Neural progenitor cell (in vitro differentiated cells): Measurements from ENCODE around the gene ZNF862. TPM values are rescaled to one million over a fixed set of nuclear protein-coding genes. Genes with fewer than 3 reads are reported as not detected.

ENCODE experiments used
- DNase-seq: peaks from one replicate; pipeline ENCODE4 v3.0.0-alpha.2; 2016; ENCODE audit warnings: low spot score
- H2AFZ ChIP-seq: fragments of 200-600 bp; sonication (generic); replicated peaks from 2 replicates; pipeline ENCODE4 v1.6.1; 2016; ENCODE audit warnings: antibody characterized with exemption
- H3F3A ChIP-seq: fragments of 200-600 bp; sonication (generic); 2 replicates; pipeline ENCODE4 v1.6.1; 2016; ENCODE audit warnings: antibody characterized with exemption, low read depth
- H3K27ac ChIP-seq: fragments of 200-600 bp; sonication (generic); 2 replicates; pipeline ENCODE4 v1.5.1; 2016; ENCODE audit warnings: mild to moderate bottlenecking
- H3K27me3 ChIP-seq: fragments of 200-600 bp; sonication (generic); 2 replicates; pipeline ENCODE4 v1.6.1; 2016; ENCODE audit warnings: mild to moderate bottlenecking, moderate library complexity
- H3K36me3 ChIP-seq: fragments of 200-600 bp; sonication (generic); 2 replicates; pipeline ENCODE4 v1.5.1; 2016
- H3K4me1 ChIP-seq: fragments of 200-600 bp; sonication (generic); 2 replicates; pipeline ENCODE4 v1.6.1; 2016; ENCODE audit warnings: mixed run types
- H3K4me2 ChIP-seq: fragments of 200-600 bp; sonication (generic); 2 replicates; pipeline ENCODE4 v1.6.1; 2016
- H3K4me3 ChIP-seq: fragments of 200-600 bp; sonication (generic); 2 replicates; pipeline ENCODE4 v1.5.1; 2016
- H3K79me2 ChIP-seq: fragments of 200-600 bp; sonication (generic); 2 replicates; pipeline ENCODE4 v1.6.1; 2016; ENCODE audit warnings: low read depth
- H3K9ac ChIP-seq: fragments of 200-600 bp; sonication (generic); 2 replicates; pipeline ENCODE4 v1.6.1; 2016
- H3K9me3 ChIP-seq: fragments of 200-600 bp; sonication (generic); 2 replicates; pipeline ENCODE4 v1.5.1; 2016; ENCODE audit warnings: low read depth
- H4K20me1 ChIP-seq: fragments of 200-600 bp; sonication (generic); 2 replicates; pipeline ENCODE4 v1.6.1; 2016; ENCODE audit warnings: low read depth
- H3K27ac Mint-ChIP-seq: 3 replicates; pipeline ENCODE4 v1.8.0; 2021; ENCODE audit warnings: mixed read lengths
- H3K27me3 Mint-ChIP-seq: 2 replicates; pipeline ENCODE4 v1.8.0; 2022; ENCODE audit warnings: low read depth, mild to moderate bottlenecking, inconsistent platforms, moderate library complexity, mixed read lengths; ENCODE audit not compliant: insufficient read depth
- H3K36me3 Mint-ChIP-seq: 3 replicates; pipeline ENCODE4 v1.8.0; 2021; ENCODE audit warnings: mixed read lengths
- H3K4me1 Mint-ChIP-seq: 3 replicates; pipeline ENCODE4 v1.8.0; 2021; ENCODE audit warnings: mixed read lengths
- H3K4me3 Mint-ChIP-seq: 3 replicates; pipeline ENCODE4 v1.8.0; 2021; ENCODE audit warnings: mild to moderate bottlenecking, moderate library complexity, mixed read lengths
- H3K9me3 Mint-ChIP-seq: 3 replicates; pipeline ENCODE4 v1.8.0; 2020; ENCODE audit warnings: mixed read lengths
- EZH2 ChIP-seq: fragments of 200-600 bp; sonication (generic); IDR thresholded peaks from 2 replicates; pipeline ENCODE4 v1.6.1; 2017; ENCODE audit warnings: antibody characterized with exemption, mild to moderate bottlenecking, moderate library complexity
- EZH2phosphoT487 ChIP-seq: fragments of 200-600 bp; sonication (generic); IDR thresholded peaks from 2 replicates; pipeline ENCODE4 v1.6.1; 2017; ENCODE audit warnings: antibody characterized with exemption
- total RNA-seq: library from RNA; depleted of rRNA; stranded (reverse); fragments of >200 nt; gene quantifications from 2 replicates; pipeline ENCODE4 v1.2.3, GENCODE V29; 2015; ENCODE audit warnings: low replicate concordance
- TF ChIP-seq, protein P1 (sequence below): fragments of 200-600 bp; sonication (generic); IDR thresholded peaks from 2 replicates; pipeline ENCODE4 v1.5.1; 2017; ENCODE audit warnings: antibody characterized with exemption, mild to moderate bottlenecking

The ZNF862 gene
- total RNA-seq, 1 donor from 2014 or later: 5.9 TPM

DNA sequence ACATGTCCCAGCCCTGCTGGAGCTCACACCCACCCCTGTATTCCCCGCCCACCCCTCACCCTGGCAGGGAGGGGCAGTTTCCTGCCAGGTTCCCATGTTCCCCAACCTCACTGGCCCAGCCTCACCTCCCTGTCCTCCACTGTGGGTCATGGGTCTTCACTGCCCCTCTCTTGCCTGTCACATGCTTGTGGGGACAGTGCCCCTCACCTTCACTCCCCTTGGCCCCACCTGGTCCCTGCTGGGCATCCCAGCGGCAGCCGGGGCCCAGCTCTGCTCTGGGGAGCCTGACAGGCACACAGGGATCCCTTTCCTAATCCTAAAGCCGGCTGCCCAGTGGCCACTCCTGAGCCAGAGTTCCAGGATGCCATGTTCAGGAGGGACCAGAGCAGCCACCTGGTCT, 21.4 kb upstream of the ZNF862 start:
- peaks cover 3% of the 10 kb centered on the region for H3K4me1 Mint-ChIP-seq
- H3K27me3 Mint-ChIP-seq: no peaks in the 10 kb centered on the region
- TF ChIP-seq EZH2phosphoT487 (no peak), EZH2 (no peak)
- TF ChIP-seq, protein P1, sequence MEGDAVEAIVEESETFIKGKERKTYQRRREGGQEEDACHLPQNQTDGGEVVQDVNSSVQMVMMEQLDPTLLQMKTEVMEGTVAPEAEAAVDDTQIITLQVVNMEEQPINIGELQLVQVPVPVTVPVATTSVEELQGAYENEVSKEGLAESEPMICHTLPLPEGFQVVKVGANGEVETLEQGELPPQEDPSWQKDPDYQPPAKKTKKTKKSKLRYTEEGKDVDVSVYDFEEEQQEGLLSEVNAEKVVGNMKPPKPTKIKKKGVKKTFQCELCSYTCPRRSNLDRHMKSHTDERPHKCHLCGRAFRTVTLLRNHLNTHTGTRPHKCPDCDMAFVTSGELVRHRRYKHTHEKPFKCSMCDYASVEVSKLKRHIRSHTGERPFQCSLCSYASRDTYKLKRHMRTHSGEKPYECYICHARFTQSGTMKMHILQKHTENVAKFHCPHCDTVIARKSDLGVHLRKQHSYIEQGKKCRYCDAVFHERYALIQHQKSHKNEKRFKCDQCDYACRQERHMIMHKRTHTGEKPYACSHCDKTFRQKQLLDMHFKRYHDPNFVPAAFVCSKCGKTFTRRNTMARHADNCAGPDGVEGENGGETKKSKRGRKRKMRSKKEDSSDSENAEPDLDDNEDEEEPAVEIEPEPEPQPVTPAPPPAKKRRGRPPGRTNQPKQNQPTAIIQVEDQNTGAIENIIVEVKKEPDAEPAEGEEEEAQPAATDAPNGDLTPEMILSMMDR: no peak
- Histone ChIP-seq H3K4me1 (peaks cover 5% of the 10 kb centered on the region), H3F3A (no peaks in the 10 kb centered on the region), H3K27me3 (no peaks in the 10 kb centered on the region), H3K79me2 (no peaks in the 10 kb centered on the region), H3K9me3 (no peaks in the 10 kb centered on the region), H4K20me1 (no peaks in the 10 kb centered on the region), H3K4me2 (no peak overlapping the region), H3K27ac (no peak overlapping the region), H3K4me3 (no peak overlapping the region), H3K9ac (no peak overlapping the region), H2AFZ (no peak overlapping the region), H3K36me3 (no peaks in the 10 kb centered on the region)
- no peaks in the 10 kb centered on the region for H3K9me3 Mint-ChIP-seq
- H3K36me3 Mint-ChIP-seq: no peaks in the 10 kb centered on the region
- H3K4me3 Mint-ChIP-seq: no peak overlapping the region
- DNase-seq: no peak
- no peak overlapping the region for H3K27ac Mint-ChIP-seq

DNA sequence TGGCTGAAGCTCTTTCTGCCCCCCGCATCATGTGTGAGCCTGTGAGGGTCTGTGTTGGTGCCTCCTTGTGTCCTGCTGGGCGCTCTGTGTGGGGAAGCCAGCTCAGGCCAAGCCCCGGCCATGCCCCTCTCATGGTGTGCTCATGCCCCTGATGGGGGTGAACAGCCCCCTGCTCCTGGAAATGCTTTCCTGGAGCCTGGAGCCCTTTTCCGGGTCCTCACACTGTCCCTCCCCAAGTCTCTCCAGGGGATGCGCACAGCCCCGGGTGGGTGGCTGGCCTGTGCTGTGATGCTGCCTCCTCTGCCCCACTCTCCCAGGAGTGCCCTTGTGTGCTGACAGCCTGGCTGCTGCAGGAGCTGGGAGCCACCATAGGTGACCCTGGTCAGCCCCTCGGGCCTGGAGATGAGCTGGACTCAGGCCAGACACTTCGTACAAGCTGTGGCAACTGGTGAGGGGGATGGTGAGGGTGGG, 20.8 kb upstream of the ZNF862 start:
- H3K27me3 ChIP-seq: no peaks in the 10 kb centered on the region
- H3K36me3 ChIP-seq: no peaks in the 10 kb centered on the region
- H2AFZ ChIP-seq: no peak overlapping the region
- peaks cover 5% of the 10 kb centered on the region for H3K4me1 ChIP-seq
- H3K4me2 ChIP-seq: no peak overlapping the region
- H3F3A ChIP-seq: no peaks in the 10 kb centered on the region
- no peak overlapping the region for H3K27ac ChIP-seq
- DNase-seq: no peak
- H3K79me2 ChIP-seq: no peaks in the 10 kb centered on the region
- Mint-ChIP-seq H3K9me3 (no peaks in the 10 kb centered on the region), H3K27ac (no peak overlapping the region), H3K4me1 (peaks cover 3% of the 10 kb centered on the region), H3K4me3 (no peak overlapping the region), H3K27me3 (no peaks in the 10 kb centered on the region), H3K36me3 (no peaks in the 10 kb centered on the region)
- H3K9ac ChIP-seq: no peak overlapping the region
- H4K20me1 ChIP-seq: no peaks in the 10 kb centered on the region
- H3K9me3 ChIP-seq: no peaks in the 10 kb centered on the region
- TF ChIP-seq EZH2phosphoT487 (no peak), EZH2 (no peak)
- TF ChIP-seq, protein P1: no peak
- H3K4me3 ChIP-seq: no peak overlapping the region

DNA sequence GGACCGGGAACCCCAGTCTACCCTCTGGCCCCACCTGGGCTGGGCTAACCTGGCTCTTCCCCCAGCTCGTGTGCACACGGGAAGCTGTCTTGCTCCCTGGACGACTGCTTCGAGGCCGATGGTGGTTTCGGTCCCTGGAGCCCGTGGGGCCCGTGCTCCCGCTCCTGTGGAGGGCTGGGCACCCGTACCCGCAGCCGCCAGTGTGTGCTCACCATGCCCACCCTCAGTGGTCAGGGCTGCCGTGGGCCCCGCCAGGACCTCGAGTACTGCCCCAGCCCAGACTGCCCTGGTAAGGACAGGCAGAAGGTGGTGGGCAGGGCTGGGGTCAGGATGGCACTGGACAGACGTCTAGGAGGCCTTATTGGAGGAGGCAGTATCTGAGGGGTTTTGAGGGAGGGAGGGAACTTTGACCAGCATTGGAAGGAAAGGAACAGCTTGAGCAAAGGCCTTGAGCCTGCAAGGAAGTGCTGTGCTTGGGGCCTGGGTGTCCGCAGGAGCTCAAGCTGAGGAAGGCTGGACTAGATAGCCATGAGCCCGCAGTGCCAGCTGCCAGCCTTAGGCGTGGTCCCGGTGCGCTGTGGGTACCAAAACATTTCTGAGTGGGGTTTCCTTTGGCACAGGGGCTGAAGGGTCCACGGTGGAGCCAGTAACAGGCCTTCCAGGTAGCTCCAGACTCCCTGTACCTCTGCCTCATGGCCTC, 20.2 kb upstream of the ZNF862 start:
- Histone ChIP-seq H3K9me3 (no peaks in the 10 kb centered on the region), H3K79me2 (no peaks in the 10 kb centered on the region), H3K9ac (no peak overlapping the region), H3K27me3 (no peaks in the 10 kb centered on the region), H3K4me1 (peaks cover 5% of the 10 kb centered on the region), H3K36me3 (no peaks in the 10 kb centered on the region), H3K4me3 (no peak overlapping the region), H3F3A (no peaks in the 10 kb centered on the region), H2AFZ (no peak overlapping the region), H3K4me2 (no peak overlapping the region), H4K20me1 (no peaks in the 10 kb centered on the region), H3K27ac (no peak overlapping the region)
- no peaks in the 10 kb centered on the region for H3K9me3 Mint-ChIP-seq
- no peaks in the 10 kb centered on the region for H3K36me3 Mint-ChIP-seq
- peaks cover 2% of the 10 kb centered on the region for H3K27me3 Mint-ChIP-seq
- TF ChIP-seq, protein P1: no peak
- TF ChIP-seq EZH2phosphoT487 (no peak), EZH2 (no peak)
- H3K4me3 Mint-ChIP-seq: no peak overlapping the region
- H3K4me1 Mint-ChIP-seq: peaks cover 3% of the 10 kb centered on the region
- H3K27ac Mint-ChIP-seq: no peak overlapping the region
- DNase-seq: no peak
